ENCODE data around the gene PLXNA3.
A peak's percentile ranks its signal among the peaks of the same experiment; 100 is the strongest.
"Not testable (repeated sequence)": the region's sequence is repeated elsewhere in the genome, so short reads cannot be mapped to it uniquely, and the experiment has no call there.

PLXNA3 gene

DNA sequence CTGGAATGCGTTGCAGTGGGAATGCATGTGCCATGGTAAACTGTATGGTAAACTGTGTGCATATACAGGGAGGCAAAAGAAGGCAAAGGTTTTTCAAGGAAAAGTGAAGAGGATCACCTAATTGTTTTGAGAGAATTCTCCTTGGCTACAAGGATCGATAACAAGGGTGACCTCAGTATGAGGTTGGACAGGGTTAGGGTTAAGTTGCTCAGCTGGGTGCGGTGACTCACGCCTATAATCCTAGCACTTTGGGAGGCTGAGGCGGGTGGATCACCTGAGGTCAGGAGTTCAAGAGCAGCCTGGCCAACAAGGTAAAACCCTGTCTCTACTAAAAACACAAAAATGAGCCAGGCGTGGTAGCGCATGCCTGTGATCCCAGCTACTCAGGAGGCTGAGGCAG, 43.3 kb downstream of the PLXNA3 start:
- not testable (repeated sequence) for H3K9me3 Mint-ChIP-seq; ATAC-seq (replicated peaks); H3K27me3 Mint-ChIP-seq

DNA sequence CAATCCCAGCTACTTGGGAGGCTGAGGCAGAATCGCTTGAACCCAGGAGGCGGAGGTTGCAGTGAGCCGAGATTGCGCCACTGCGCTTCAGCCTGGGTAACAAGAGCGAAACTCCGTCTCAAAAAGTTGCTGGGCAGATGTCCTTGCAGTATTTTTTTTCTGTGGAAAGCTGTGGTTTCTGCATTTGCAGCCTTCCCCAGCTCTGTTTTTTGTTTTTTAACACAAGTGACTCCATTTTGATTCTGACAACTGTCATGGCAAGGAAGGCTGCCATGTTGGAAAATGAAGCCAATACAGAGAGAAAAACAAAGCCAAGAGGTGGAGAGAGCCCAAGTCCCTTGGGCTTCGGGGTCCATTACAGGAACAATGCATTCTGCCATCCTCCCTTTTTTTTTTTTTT, 44.0 kb downstream of the PLXNA3 start:
- H3K4me3 Mint-ChIP-seq = no peak overlapping the region
- DNase-seq (no peak), ATAC-seq (replicated peaks) (no peak)
- no peaks in the 10 kb centered on the region for H3K27me3 Mint-ChIP-seq
- H3K36me3 Mint-ChIP-seq = peaks cover 3 to 11% of the 10 kb centered on the region in 2 donors
- H3K9me3 Mint-ChIP-seq = no peaks in the 10 kb centered on the region
- no peak overlapping the region for H3K27ac Mint-ChIP-seq
- no peaks in the 10 kb centered on the region for H3K4me1 Mint-ChIP-seq

More for the DNA sequence above, 43.3 kb downstream of the PLXNA3 start:
- not testable (repeated sequence) for DNase-seq, H3K4me3 Mint-ChIP-seq, H3K27ac Mint-ChIP-seq, H3K36me3 Mint-ChIP-seq, H3K4me1 Mint-ChIP-seq

DNA sequence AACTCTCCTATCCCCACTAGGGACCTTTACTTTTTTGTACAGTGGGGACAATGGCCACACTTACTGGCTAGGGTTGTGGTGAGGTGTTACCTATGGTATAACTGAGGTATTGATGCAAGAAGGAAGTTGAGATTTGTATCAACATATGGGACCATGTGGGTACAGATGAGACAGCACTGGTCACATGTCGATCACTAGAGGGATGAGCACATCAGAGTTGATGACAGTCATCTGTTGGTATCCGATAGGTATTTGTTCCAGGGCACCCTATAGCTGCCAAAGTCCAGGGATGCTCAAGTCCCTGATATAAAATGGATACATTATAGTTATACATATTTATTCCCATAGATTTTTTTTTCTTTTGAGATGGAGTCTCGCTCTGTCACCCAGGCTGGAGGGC, 44.9 kb downstream of the PLXNA3 start:
- H3K9me3 Mint-ChIP-seq = no peaks in the 10 kb centered on the region
- no peak overlapping the region for H3K4me3 Mint-ChIP-seq
- no peak overlapping the region for H3K27ac Mint-ChIP-seq
- H3K27me3 Mint-ChIP-seq = no peaks in the 10 kb centered on the region
- H3K4me1 Mint-ChIP-seq = no peaks in the 10 kb centered on the region
- peaks cover 3 to 11% of the 10 kb centered on the region in 2 donors for H3K36me3 Mint-ChIP-seq
- ATAC-seq (replicated peaks) (peak in 1 of 2 donors; percentile 42), DNase-seq (no peak)

DNA sequence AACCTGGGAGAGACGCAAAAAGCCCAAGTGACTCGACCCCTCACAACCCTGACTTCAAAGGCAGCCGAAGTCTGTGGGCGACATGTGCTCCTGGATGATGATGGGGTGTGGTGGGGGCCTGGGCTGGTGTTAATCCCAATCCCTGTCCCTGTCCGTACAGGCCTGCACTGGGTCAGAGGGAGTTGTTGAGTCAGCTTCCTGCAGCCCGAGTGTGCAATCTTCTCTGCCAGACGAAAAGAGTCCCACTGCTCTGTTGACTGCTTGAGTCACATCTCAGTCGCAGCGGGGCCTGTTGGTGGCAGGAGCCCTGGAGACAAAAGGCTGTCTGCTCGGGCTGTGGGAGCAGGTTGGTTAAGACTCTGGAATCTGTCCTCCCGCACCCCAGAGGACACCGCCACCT, 47.7 kb downstream of the PLXNA3 start:
- Mint-ChIP-seq H3K4me1 (no peaks in the 10 kb centered on the region), H3K4me3 (no peak overlapping the region), H3K36me3 (peaks cover 15 to 30% of the 10 kb centered on the region in 2 donors), H3K27me3 (no peaks in the 10 kb centered on the region), H3K27ac (no peak overlapping the region), H3K9me3 (no peaks in the 10 kb centered on the region)
- no peak for DNase-seq
- no peak for ATAC-seq (replicated peaks)

DNA sequence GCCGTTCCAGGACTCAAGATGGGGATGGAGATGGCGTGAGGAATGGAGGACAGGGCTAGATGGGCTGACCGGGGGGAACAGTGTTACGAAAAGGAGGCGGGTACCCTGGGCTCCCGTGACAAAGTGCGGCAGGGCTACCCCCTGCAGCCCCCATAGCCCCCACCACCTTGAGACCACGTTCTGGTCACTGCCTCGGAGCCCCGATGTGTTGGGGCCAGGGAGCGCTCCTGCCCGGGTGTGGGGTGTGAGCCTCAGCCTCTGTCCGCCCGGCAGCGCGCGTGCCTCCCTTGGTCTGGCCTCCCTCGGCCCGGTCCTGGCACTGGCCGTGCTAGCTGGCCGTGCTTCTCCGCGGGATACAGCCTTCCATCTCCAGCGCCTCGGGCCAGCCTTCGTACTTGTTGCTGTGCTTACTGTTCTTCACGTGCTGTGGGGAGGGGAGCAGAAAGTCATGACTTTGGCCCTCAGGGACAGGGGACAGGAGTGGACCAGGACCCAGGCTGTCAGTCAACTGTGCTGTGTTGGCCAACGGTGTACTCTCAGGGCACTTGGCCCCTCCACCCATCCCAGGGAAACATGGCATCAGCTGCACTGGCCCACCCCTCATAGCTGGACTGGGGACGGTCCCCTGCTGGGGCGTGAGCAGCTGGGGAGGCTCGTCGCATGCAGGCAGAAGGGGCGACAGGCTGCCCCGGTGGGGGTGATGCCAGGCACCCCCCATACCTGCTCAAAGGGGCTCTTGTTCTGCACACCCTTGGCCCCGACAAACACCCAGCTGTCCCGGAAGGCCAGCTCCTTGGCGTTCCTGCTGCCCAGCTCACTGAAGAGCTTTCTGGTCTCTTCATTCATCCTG, 48.6 kb downstream of the PLXNA3 start:
- DNase-seq (no peak), ATAC-seq (replicated peaks) (no peak)
- Mint-ChIP-seq H3K4me3 (no peak overlapping the region), H3K27me3 (no peaks in the 10 kb centered on the region), H3K4me1 (peaks cover 0 to 10% of the 10 kb centered on the region in 2 donors), H3K27ac (no peak overlapping the region), H3K9me3 (no peaks in the 10 kb centered on the region), H3K36me3 (peaks cover 18 to 35% of the 10 kb centered on the region in 2 donors)

DNA sequence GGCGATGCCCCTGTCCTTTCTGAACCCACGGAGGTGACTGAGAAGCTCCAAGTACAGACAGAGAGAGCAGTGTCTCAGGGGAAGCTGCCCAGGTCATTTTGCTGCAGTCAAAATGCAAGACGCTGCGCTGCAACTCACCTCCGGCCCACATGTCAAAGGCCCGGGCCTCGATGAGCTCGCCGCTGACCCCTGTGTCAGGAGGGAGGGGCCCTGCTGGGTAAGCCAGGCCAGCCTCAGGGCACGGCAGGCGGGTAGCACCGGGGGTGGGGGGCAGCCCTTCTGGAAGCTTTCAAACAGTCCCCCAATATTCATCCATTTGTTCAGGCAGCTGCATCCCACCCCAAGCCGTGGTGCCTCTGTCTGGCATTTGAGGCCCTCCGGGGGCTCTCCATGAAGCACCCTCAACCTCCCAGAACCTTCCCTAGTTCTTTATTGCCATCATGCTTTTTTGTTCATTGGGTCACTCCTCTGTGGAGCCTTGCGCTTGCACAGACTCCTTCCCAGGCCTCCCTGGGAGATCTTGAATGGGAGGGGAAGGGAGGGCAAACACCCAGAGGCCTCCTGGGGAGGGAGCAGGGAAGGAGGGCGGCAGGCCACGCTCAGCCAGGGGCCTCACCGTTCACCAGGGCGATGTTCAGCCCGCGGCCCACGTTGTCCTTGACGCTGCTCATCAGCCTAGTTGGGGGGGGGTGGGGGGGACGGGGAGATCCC, 49.7 kb downstream of the PLXNA3 start:
- Mint-ChIP-seq H3K36me3 (peaks cover 18 to 35% of the 10 kb centered on the region in 2 donors), H3K9me3 (no peaks in the 10 kb centered on the region), H3K4me1 (peaks cover 2 to 10% of the 10 kb centered on the region in 2 donors), H3K27me3 (no peaks in the 10 kb centered on the region), H3K4me3 (no peak overlapping the region), H3K27ac (no peak overlapping the region)
- ATAC-seq (replicated peaks) = no peak
- DNase-seq = no peak

DNA sequence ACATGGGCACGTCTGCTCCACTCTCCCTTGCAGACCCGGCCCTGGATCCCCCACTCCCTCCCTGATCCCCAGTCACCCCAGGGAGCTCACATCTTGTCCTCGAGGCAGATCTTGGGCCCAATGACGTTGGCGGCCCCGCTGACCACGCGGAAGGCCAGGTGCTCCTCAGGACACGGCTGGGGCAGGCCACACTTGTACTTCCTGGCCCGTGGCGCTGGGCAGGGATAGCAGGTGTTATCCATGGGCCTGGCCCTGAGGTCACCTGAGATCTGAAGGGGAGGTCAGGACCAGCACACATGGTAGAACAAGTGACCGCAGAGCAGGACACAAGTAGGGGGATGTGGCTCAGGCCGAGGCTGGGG, 50.3 kb downstream of the PLXNA3 start:
- ATAC-seq (replicated peaks) (no peak), DNase-seq (no peak)
- Mint-ChIP-seq H3K36me3 (peaks cover 18 to 35% of the 10 kb centered on the region in 2 donors), H3K4me3 (no peak overlapping the region), H3K27me3 (no peaks in the 10 kb centered on the region), H3K9me3 (no peaks in the 10 kb centered on the region), H3K4me1 (peaks cover 2 to 11% of the 10 kb centered on the region in 2 donors), H3K27ac (peak overlapping the region; percentile 56)

DNA sequence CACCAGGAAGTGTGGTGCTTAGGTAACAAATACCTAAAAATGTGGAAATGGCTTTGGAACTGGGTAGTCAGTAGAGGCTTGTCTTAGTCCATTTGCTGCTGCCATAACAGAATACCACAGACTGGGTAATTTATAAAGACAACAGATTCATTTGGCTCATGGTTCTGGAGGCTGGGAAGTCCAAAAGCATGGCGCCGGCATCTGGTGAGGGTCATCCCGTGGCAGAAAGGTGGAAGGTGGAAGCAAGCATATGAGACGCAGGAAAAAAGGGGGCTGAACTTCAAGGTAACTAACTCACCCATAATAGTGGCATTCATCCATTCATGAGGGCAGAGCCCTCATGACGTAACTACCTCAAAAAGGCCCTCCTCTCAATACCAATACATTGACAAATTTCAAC, 51.4 kb downstream of the PLXNA3 start:
- H3K4me3 Mint-ChIP-seq = no peak overlapping the region
- peaks cover 7 to 19% of the 10 kb centered on the region in 2 donors for H3K4me1 Mint-ChIP-seq
- ATAC-seq (replicated peaks) (no peak), DNase-seq (no peak)
- H3K27ac Mint-ChIP-seq = no peak overlapping the region
- H3K36me3 Mint-ChIP-seq = peaks cover 21 to 42% of the 10 kb centered on the region in 2 donors
- no peaks in the 10 kb centered on the region for H3K9me3 Mint-ChIP-seq
- no peaks in the 10 kb centered on the region for H3K27me3 Mint-ChIP-seq

DNA sequence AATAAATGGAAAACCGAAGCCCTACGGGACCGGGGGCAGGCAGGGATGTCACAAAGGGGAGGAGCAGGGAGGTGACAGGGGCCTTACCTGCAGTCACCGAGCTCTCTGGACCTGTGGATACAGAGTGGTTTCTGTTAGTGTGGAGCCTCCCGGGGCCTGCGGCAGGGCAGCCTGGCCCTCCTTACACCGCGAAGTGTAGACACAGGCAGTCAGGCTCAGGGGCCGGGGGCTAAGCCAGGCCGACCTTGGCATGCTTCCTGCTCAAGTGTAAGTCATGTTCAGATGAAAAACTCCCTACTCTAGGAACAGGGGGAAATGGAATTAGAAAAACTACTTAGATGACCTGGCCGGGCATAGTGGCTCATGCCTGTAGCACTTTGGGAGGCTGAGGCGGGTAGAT, 53.7 kb downstream of the PLXNA3 start:
- no peak overlapping the region for H3K27ac Mint-ChIP-seq

DNA sequence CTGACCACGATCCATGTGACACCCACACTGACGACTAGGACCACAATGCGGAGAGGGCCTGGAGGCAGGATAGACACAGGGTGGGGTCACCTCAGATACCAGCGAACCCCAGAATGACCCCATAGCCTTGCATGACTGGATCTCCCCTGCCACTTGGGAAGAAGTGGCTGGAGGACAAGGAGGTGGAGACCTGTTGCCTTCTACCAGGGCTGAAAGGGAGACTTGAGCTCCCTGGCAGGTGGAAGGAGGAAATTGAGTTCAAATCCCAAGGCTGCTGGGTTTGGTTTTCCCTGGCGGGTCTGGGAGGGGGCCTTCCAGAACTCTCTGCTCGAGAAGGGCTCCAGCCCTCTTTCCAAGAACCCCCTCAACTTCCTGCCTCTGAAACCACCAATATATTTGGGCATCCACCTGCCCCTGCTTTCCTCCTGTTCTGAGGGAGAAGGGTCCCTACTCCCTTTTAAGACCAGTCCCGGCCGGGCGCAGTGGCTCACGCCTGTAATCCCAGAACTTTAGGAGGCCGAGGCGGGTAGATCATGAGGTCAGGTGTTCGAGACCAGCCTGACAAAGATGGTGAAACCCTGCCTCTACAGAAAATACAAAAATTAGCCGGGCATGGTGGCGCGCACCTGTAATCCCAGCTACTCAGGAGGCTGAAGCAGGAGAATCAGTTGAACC, 54.9 kb downstream of the PLXNA3 start:
- peaks cover 11 to 26% of the 10 kb centered on the region in 2 donors for H3K4me1 Mint-ChIP-seq
- no peak overlapping the region for H3K27ac Mint-ChIP-seq
- H3K9me3 Mint-ChIP-seq = no peaks in the 10 kb centered on the region

More for the DNA sequence above, 53.7 kb downstream of the PLXNA3 start:
- Mint-ChIP-seq H3K36me3 (peaks cover 18 to 38% of the 10 kb centered on the region in 2 donors), H3K9me3 (no peaks in the 10 kb centered on the region), H3K27me3 (no peaks in the 10 kb centered on the region), H3K4me3 (no peak overlapping the region), H3K4me1 (peaks cover 11 to 26% of the 10 kb centered on the region in 2 donors)
- ATAC-seq (replicated peaks) (no peak), DNase-seq (no peak)

DNA sequence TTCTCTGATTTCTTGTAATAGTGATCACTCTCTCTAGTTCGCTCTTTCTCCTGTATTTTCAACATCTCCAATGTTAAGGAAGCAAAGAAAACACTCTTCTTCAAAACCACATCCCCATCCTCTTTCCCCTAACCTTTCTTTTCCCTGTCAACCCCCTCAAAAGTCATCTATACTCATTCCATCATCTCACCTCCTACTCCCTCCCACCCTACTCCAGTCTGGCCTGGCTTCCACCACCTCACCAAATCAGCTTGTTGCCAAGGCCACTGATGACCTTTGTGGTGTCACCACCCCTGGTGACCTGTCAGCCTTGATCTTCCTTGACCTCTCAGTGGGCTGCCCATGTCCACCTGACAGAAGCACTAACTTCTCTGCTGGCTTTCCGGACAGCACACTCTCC, 55.6 kb downstream of the PLXNA3 start:
- DNase-seq (no peak), ATAC-seq (replicated peaks) (no peak)
- H3K27me3 Mint-ChIP-seq = no peaks in the 10 kb centered on the region
- peaks cover 15 to 31% of the 10 kb centered on the region in 2 donors for H3K36me3 Mint-ChIP-seq
- H3K9me3 Mint-ChIP-seq = no peaks in the 10 kb centered on the region
- no peak overlapping the region for H3K27ac Mint-ChIP-seq
- peak overlapping the region in 1 of 2 donors; percentile 39 for H3K4me3 Mint-ChIP-seq
- H3K4me1 Mint-ChIP-seq = peaks cover 11 to 26% of the 10 kb centered on the region in 2 donors

More for the DNA sequence above, 54.9 kb downstream of the PLXNA3 start:
- Mint-ChIP-seq H3K4me3 (no peak overlapping the region), H3K27me3 (no peaks in the 10 kb centered on the region), H3K36me3 (peaks cover 18 to 36% of the 10 kb centered on the region in 2 donors)
- DNase-seq = no peak
- ATAC-seq (replicated peaks) = no peak

DNA sequence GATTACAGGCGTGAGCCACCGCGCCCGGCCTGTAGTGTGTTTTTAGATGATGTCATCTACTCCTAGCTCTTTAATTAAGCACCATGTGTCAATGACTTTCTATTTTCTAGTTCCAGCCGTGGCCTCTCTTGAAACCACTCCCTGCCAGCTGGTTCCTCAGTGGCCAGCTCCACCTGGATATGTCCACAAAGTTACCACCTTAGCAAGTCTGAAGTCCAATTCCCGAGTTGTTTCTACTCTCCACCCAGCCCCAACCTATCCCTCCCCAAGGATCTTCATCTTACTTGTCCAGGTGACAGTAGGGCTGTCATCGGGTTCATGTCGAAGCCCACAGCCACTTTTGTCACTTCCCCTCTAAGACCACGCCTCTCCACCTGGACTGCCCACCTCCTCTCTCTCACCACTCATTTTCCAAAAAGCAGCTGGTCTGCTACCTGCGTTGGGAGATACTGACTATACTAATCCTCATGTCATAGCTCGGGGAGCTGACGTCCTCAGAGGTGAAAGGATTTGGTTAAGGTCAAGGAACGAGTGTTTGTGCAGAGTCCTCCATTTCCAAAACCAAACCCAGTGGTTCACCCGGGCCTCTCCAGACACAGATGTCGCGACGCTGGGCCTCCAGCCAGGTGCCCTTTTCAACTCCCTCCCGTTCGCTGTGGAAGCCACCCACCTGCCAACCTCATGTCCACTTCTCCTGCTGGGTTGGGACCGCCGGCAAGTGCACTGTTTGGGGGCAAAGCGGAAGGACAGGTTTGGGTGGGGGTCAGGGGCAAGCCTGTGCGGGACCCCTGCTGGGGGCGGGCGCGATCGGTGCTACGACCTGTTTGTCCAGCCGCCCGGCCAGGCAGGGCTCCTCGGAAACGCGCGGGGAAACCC, 57.2 kb downstream of the PLXNA3 start:
- Mint-ChIP-seq H3K9me3 (no peaks in the 10 kb centered on the region), H3K4me1 (peaks cover 11 to 26% of the 10 kb centered on the region in 2 donors), H3K27ac (peak overlapping the region; percentile 94), H3K27me3 (no peaks in the 10 kb centered on the region), H3K36me3 (peaks cover 6 to 18% of the 10 kb centered on the region in 2 donors), H3K4me3 (peak overlapping the region; percentile 87 to 95)
- peak; percentile 32 to 36 for ATAC-seq (replicated peaks)
- DNase-seq = no peak

DNA sequence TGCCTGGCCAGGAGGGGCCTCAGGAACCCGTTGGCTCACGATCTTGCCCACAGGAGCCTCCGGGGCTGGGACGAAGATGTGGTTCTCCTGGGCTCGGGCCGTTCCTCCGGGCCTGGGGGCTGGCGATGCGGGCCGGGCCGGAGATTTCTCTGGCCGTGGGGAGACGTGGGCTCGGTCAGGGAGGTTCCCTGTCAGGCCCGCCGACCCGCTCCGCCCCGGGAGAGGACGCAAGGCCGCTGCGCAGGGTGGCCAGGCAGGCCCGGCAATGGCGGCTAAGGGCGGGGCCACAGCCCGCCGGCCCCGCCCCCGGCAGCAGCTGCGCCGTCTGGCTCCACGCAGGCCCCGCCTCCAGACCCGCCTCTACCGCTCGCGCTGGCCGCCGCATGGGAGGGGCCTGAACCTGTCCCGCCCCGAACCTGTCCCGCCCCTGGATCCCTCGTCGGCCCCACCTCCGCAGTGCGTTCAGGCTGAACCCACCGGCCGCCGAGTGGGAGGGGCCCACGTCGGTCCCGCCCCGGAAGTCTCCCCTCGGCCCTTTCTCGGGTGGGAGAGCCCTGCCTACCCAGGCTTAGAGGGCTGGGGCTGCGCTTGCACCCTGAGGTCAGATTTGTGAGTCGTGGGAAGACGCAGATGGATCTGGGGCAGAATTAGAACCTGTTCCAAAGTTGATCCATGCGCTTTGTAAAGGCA, 58.0 kb downstream of the PLXNA3 start, which contains the start of gene FAM3A:
Gene FAM3A (minus strand): TSS at position 267 of the 690 bp plus-strand sequence. CDS start 460 bp downstream, outside the sequence.
- Mint-ChIP-seq H3K4me1 (peaks cover 11 to 22% of the 10 kb centered on the region in 2 donors), H3K4me3 (peak within 1 kb of the TSS; percentile 87 to 95), H3K36me3 (peaks cover 4 to 13% of the 10 kb centered on the region in 2 donors), H3K9me3 (no peaks in the 10 kb centered on the region), H3K27ac (peak within 1 kb of the TSS; percentile 94), H3K27me3 (no peaks in the 10 kb centered on the region)
- ATAC-seq (replicated peaks) = peak; percentile 90 to 95
- peak; percentile 83 for DNase-seq
